SK-N-SH (cell line): Measurements from ENCODE around the gene RAD51B.

Experiments used
- EP300 ChIP-seq, 2 experiments: IDR thresholded peaks; 2 replicates each; pipeline versions ENCODE4 v1.4.0 to v1.6.1; 2012; ENCODE audit warnings: borderline replicate concordance in 1 of 2, low read depth in 1 of 2, low read length in 1 of 2
- MEF2A ChIP-seq: IDR thresholded peaks from 2 replicates; pipeline ENCODE4 v1.4.0; 2012; ENCODE audit warnings: low read depth, borderline replicate concordance
- MXI1 ChIP-seq: IDR thresholded peaks from 2 replicates; pipeline ENCODE4 v1.6.1; 2012; ENCODE audit warnings: mild to moderate bottlenecking, low read depth, low read length, improper control_type of control experiment
- PBX3 ChIP-seq: IDR thresholded peaks from 2 replicates; pipeline ENCODE4; 2012
- POLR2AphosphoS5 ChIP-seq: IDR thresholded peaks from 2 replicates; pipeline ENCODE4 v1.6.1; 2012; ENCODE audit warnings: low read depth, low read length

- TF ChIP-seq PBX3 (no peak), EP300 (IDR thresholded peaks at IDR 0.05; ENCODE audit: borderline replicate concordance in 1 of 2, low read depth in 1 of 2, low read length in 1 of 2) (no peak), POLR2AphosphoS5 (no peak), MXI1 (no peak), MEF2A (no peak)
Measured at GRCh38 chr14:68669603-68670358, 850.2 kb downstream of the RAD51B start.
